Subcutaneous abdominal adipose tissue (tissue), 5 donors: ENCODE measurements around the gene MMP21.
A peak's percentile ranks its signal among the peaks of the same experiment; 100 is the strongest.

Experiments used
- H3K27ac ChIP-seq: one replicate; pipeline ENCODE4 v1.7.0; 2013; ENCODE audit warnings: low read depth, mild to moderate bottlenecking, inconsistent platforms, low read length, moderate library complexity
- H3K27me3 ChIP-seq, 5 donors: one replicate each; pipeline ENCODE4 v1.7.0; 2013; ENCODE audit warnings: low read length in 5 of 5, inconsistent platforms in 1 of 5; ENCODE audit not compliant: control insufficient read depth in 5 of 5, insufficient read depth in 4 of 5
- H3K36me3 ChIP-seq, 5 donors: one replicate each; pipeline ENCODE4 v1.7.0; 2013; ENCODE audit warnings: low read length in 5 of 5; ENCODE audit not compliant: control insufficient read depth in 5 of 5, insufficient read depth in 5 of 5
- H3K4me1 ChIP-seq, 5 donors: one replicate each; pipeline ENCODE4 v1.7.0; 2013; ENCODE audit warnings: low read length in 5 of 5, mild to moderate bottlenecking in 3 of 5, moderate library complexity in 1 of 5; ENCODE audit not compliant: control insufficient read depth in 5 of 5, insufficient read depth in 5 of 5
- H3K4me3 ChIP-seq, 5 donors: one replicate each; pipeline ENCODE4 v1.7.0; 2013; ENCODE audit warnings: low read length in 5 of 5, low read depth in 1 of 5
- H3K9ac ChIP-seq, 5 donors: one replicate each; pipeline ENCODE4 v1.7.0; 2013; ENCODE audit warnings: low read length in 5 of 5, mild to moderate bottlenecking in 4 of 5, moderate library complexity in 3 of 5
- H3K9me3 ChIP-seq, 5 donors: one replicate each; pipeline ENCODE4 v1.7.0; 2013; ENCODE audit warnings: low read length in 5 of 5; ENCODE audit not compliant: control insufficient read depth in 5 of 5
- donor health status: healthy.
- donor health status: healthy.
- donor health status: healthy.
- donor health status: healthy.
- donor health status: healthy.

MMP21 gene

GRCh38 chr10:125775491-125776106 lies at the start of gene MMP21:
TSS of gene MMP21 (minus strand) at chr10:125775821. CDS start at chr10:125775821, 0 bp downstream.
- H3K36me3 ChIP-seq: no peaks in the 10 kb centered on the region
- peaks cover 0 to 3% (median 0%) of the 10 kb centered on the region in 5 donors for H3K9me3 ChIP-seq
- no peak within 1 kb of the TSS for H3K4me3 ChIP-seq
- no peaks in the 10 kb centered on the region for H3K4me1 ChIP-seq
- no peaks in the 10 kb centered on the region for H3K27me3 ChIP-seq
- H3K9ac ChIP-seq: no peak within 1 kb of the TSS
- no peak within 1 kb of the TSS for H3K27ac ChIP-seq

- H3K36me3 ChIP-seq: peaks cover 18 to 29% (median 24%) of the 10 kb centered on the region in 5 donors
Measured at GRCh38 chr10:125824736-125825135, 49.1 kb upstream of the MMP21 start.

GRCh38 chr10:125823663-125824251 lies 48.1 kb upstream of the MMP21 start:
- H3K36me3 ChIP-seq: peaks cover 9 to 21% (median 14%) of the 10 kb centered on the region in 5 donors
- no peaks in the 10 kb centered on the region for H3K9me3 ChIP-seq
- peak overlapping the region; percentile 83 for H3K27ac ChIP-seq
- peak overlapping the region; percentile 73 to 100 (median 95) for H3K4me3 ChIP-seq
- H3K9ac ChIP-seq: peak overlapping the region; percentile 80 to 99 (median 98)
- peaks cover 5 to 36% (median 29%) of the 10 kb centered on the region in 5 donors for H3K4me1 ChIP-seq
- no peaks in the 10 kb centered on the region for H3K27me3 ChIP-seq

More at GRCh38 chr10:125824736-125825135, 49.1 kb upstream of the MMP21 start:
- H3K27me3 ChIP-seq: no peaks in the 10 kb centered on the region
- peak overlapping the region in 4 of 5 donors; percentile 80 to 99 (median 98) for H3K9ac ChIP-seq
- H3K9me3 ChIP-seq: no peaks in the 10 kb centered on the region
- H3K27ac ChIP-seq: no peak overlapping the region
- peaks cover 5 to 36% (median 29%) of the 10 kb centered on the region in 5 donors for H3K4me1 ChIP-seq
- H3K4me3 ChIP-seq: peak overlapping the region in 4 of 5 donors; percentile 19 to 100 (median 94)

- Histone ChIP-seq H3K9ac (peak within 1 kb of the TSS; percentile 80 to 99 (median 98)), H3K36me3 (peaks cover 2 to 14% (median 7%) of the 10 kb centered on the region in 5 donors), H3K4me3 (peak within 1 kb of the TSS; percentile 73 to 100 (median 95)), H3K4me1 (peaks cover 5 to 36% (median 29%) of the 10 kb centered on the region in 5 donors), H3K9me3 (no peaks in the 10 kb centered on the region), H3K27ac (peak within 1 kb of the TSS; percentile 83), H3K27me3 (no peaks in the 10 kb centered on the region)
Measured at GRCh38 chr10:125822878-125823662, 47.4 kb upstream of the MMP21 start, which contains the start of the genes BCCIP and UROS. TSS of gene BCCIP (plus strand) at chr10:125823546. CDS start at chr10:125823558, 12 bp downstream. TSS of gene UROS (minus strand) at chr10:125823258. CDS start at chr10:125816499, 6,759 bp downstream.

- H3K27me3 ChIP-seq: no peaks in the 10 kb centered on the region
Measured at GRCh38 chr10:125820701-125821100, 45.1 kb upstream of the MMP21 start.

GRCh38 chr10:125817337-125817946 lies 41.8 kb upstream of the MMP21 start:
- Histone ChIP-seq H3K27me3 (no peaks in the 10 kb centered on the region), H3K9ac (peak overlapping the region in 1 of 5 donors; percentile 1), H3K9me3 (no peaks in the 10 kb centered on the region), H3K36me3 (peaks cover 9 to 34% (median 29%) of the 10 kb centered on the region in 5 donors), H3K27ac (no peak overlapping the region), H3K4me3 (no peak overlapping the region), H3K4me1 (peaks cover 0 to 10% (median 8%) of the 10 kb centered on the region in 5 donors)

More at GRCh38 chr10:125820701-125821100, 45.1 kb upstream of the MMP21 start:
- Histone ChIP-seq H3K9me3 (no peaks in the 10 kb centered on the region), H3K4me1 (peaks cover 5 to 34% (median 29%) of the 10 kb centered on the region in 5 donors), H3K9ac (no peak overlapping the region), H3K36me3 (peaks cover 0 to 6% (median 4%) of the 10 kb centered on the region in 5 donors), H3K4me3 (no peak overlapping the region), H3K27ac (no peak overlapping the region)

- Histone ChIP-seq H3K9ac (no peak overlapping the region), H3K36me3 (peaks cover 9 to 34% (median 29%) of the 10 kb centered on the region in 5 donors), H3K4me3 (no peak overlapping the region), H3K27me3 (no peaks in the 10 kb centered on the region), H3K27ac (no peak overlapping the region), H3K9me3 (no peaks in the 10 kb centered on the region), H3K4me1 (peaks cover 0 to 7% (median under 1%) of the 10 kb centered on the region in 5 donors)
Measured at GRCh38 chr10:125816548-125816947, 40.9 kb upstream of the MMP21 start.

- no peak overlapping the region for H3K9ac ChIP-seq
- H3K4me3 ChIP-seq: no peak overlapping the region
- no peaks in the 10 kb centered on the region for H3K27me3 ChIP-seq
- peaks cover 13 to 38% (median 32%) of the 10 kb centered on the region in 5 donors for H3K36me3 ChIP-seq
- no peak overlapping the region for H3K27ac ChIP-seq
- H3K4me1 ChIP-seq: peaks cover 0 to 6% (median 0%) of the 10 kb centered on the region in 5 donors
- no peaks in the 10 kb centered on the region for H3K9me3 ChIP-seq
Measured at GRCh38 chr10:125815764-125816163, 40.1 kb upstream of the MMP21 start.

- Histone ChIP-seq H3K36me3 (peaks cover 22 to 62% (median 50%) of the 10 kb centered on the region in 5 donors), H3K4me1 (peaks cover 0 to 6% (median 1%) of the 10 kb centered on the region in 5 donors), H3K9ac (peak overlapping the region in 1 of 5 donors; percentile 18), H3K9me3 (no peaks in the 10 kb centered on the region), H3K27ac (no peak overlapping the region), H3K27me3 (no peaks in the 10 kb centered on the region), H3K4me3 (no peak overlapping the region)
Measured at GRCh38 chr10:125812128-125812750, 36.6 kb upstream of the MMP21 start.
